ENCODE results near the gene RAMACL. TPM values are rescaled to one million over a fixed set of nuclear protein-coding genes. Genes with fewer than 3 reads are reported as not detected.

RAMACL gene
- total RNA-seq, 1 experiment from 2014 or later = 0.28 TPM

GRCh38 chr6:166629628-166630027, 43.1 kb upstream of the RAMACL start:
- Mint-ChIP-seq H3K4me3 (peak overlapping the region in 1 of 2 experiments; percentile 16; a peak in 1 of 5 replicates), H3K4me1 (peaks cover 39 to 43% of the 10 kb centered on the region in 2 experiments)
- TF ChIP-seq, protein P1, sequence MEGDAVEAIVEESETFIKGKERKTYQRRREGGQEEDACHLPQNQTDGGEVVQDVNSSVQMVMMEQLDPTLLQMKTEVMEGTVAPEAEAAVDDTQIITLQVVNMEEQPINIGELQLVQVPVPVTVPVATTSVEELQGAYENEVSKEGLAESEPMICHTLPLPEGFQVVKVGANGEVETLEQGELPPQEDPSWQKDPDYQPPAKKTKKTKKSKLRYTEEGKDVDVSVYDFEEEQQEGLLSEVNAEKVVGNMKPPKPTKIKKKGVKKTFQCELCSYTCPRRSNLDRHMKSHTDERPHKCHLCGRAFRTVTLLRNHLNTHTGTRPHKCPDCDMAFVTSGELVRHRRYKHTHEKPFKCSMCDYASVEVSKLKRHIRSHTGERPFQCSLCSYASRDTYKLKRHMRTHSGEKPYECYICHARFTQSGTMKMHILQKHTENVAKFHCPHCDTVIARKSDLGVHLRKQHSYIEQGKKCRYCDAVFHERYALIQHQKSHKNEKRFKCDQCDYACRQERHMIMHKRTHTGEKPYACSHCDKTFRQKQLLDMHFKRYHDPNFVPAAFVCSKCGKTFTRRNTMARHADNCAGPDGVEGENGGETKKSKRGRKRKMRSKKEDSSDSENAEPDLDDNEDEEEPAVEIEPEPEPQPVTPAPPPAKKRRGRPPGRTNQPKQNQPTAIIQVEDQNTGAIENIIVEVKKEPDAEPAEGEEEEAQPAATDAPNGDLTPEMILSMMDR (conservative IDR thresholded peaks at IDR 0.05) = no peak

More at GRCh38 chr6:166629628-166630027, 43.1 kb upstream of the RAMACL start:
- Histone ChIP-seq H2BK15ac (ENCODE audit: low read depth, low read length) (no peak overlapping the region), H2AK5ac (ENCODE audit: insufficient read length, low read length) (no peak overlapping the region), H3K79me2 (ENCODE audit: insufficient read depth, low read length) (no peaks in the 10 kb centered on the region), H4K91ac (ENCODE audit: insufficient read length, low read depth, low read length) (no peak overlapping the region), H3K56ac (ENCODE audit: insufficient read length, low read depth, low read length) (no peak overlapping the region), H3K27ac (ENCODE audit: insufficient read length, low read depth, low read length) (no peak overlapping the region), H4K20me1 (ENCODE audit: control insufficient read depth, insufficient read depth, insufficient read length) (no peaks in the 10 kb centered on the region), H3K23ac (ENCODE audit: insufficient read length, low read depth, low read length) (no peak overlapping the region), H3K23me2 (ENCODE audit: insufficient read length, low read depth, low read length, poor library complexity, severe bottlenecking) (peaks cover 20% of the 10 kb centered on the region), H3K4ac (ENCODE audit: low read depth, low read length) (no peak overlapping the region), H2BK5ac (ENCODE audit: insufficient read length, low read length) (no peak overlapping the region), H3K9ac (ENCODE audit: extremely low read depth, insufficient read length, low read length) (no peak overlapping the region), H3K18ac (ENCODE audit: insufficient read length, low read depth, low read length) (no peak overlapping the region), H3K9me3 (ENCODE audit: control insufficient read depth, low read depth, low read length) (no peaks in the 10 kb centered on the region), H2BK20ac (ENCODE audit: low read depth, low read length, poor library complexity, severe bottlenecking) (no peak overlapping the region), H3K14ac (ENCODE audit: insufficient read depth, low read length) (no peak overlapping the region), H3T11ph (ENCODE audit: low read length) (no peak overlapping the region), H2BK120ac (ENCODE audit: low read depth, low read length, poor library complexity, severe bottlenecking) (no peak overlapping the region), H3K27me3 (ENCODE audit: insufficient read depth, low read length) (peaks cover 9% of the 10 kb centered on the region; the same call in 1 of the 2 replicates), H4K8ac (replicated peaks; ENCODE audit: insufficient read length, low read depth, low read length) (no peak overlapping the region), H3K79me1 (ENCODE audit: insufficient read depth, low read depth, low read length, poor library complexity, severe bottlenecking) (no peaks in the 10 kb centered on the region), H3K4me1 (ENCODE audit: insufficient read depth, low read length) (no peaks in the 10 kb centered on the region; the same call in 1 of the 2 replicates), H3K4me2 (ENCODE audit: insufficient read depth, insufficient read length, low read length) (no peak overlapping the region), H4K5ac (ENCODE audit: insufficient read length, low read depth, low read length) (no peak overlapping the region), H2BK12ac (ENCODE audit: insufficient read length, low read depth, low read length) (no peak overlapping the region), H2AFZ (ENCODE audit: low read length) (no peak overlapping the region)
- no peaks in the 10 kb centered on the region for H3K9me3 Mint-ChIP-seq
- no peaks in the 10 kb centered on the region for H3K36me3 Mint-ChIP-seq (ENCODE audit: insufficient read depth in 1 of 3, low read depth in 3 of 3)
- no CpG with 5 or more reads among the region's 5 CpGs for WGBS (ENCODE audit: extremely low coverage, insufficient read length, low lambda C conversion rate)
- H3K27ac Mint-ChIP-seq = no peak overlapping the region
- H3K27me3 Mint-ChIP-seq (ENCODE audit: low read depth) = peaks cover 53% of the 10 kb centered on the region
- DNase-seq = no peak

Measured in H9 (cell line).